Neural crest cell (in vitro differentiated cells): ENCODE data around the gene TBRG4. TPM values are rescaled to one million over a fixed set of nuclear protein-coding genes. Genes with fewer than 3 reads are reported as not detected.

Experiments used
- DNase-seq: peaks from one replicate; pipeline ENCODE4 v3.0.0; 2021; ENCODE audit warnings: low read depth, mixed read lengths, low spot score
- H3K27ac Mint-ChIP-seq: one replicate; pipeline ENCODE4 v1.8.0; 2021; ENCODE audit warnings: mild to moderate bottlenecking, mixed read lengths; ENCODE audit not compliant: unreplicated experiment
- H3K27me3 Mint-ChIP-seq: 2 replicates; pipeline ENCODE4 v1.8.0; 2021; ENCODE audit warnings: low read depth, mild to moderate bottlenecking, mixed read lengths
- H3K36me3 Mint-ChIP-seq: 2 replicates; pipeline ENCODE4 v1.8.0; 2021; ENCODE audit warnings: low read depth, mild to moderate bottlenecking, mixed read lengths
- H3K4me1 Mint-ChIP-seq: 2 replicates; pipeline ENCODE4 v1.8.0; 2021; ENCODE audit warnings: mixed read lengths
- H3K4me3 Mint-ChIP-seq: one replicate; pipeline ENCODE4 v1.8.0; 2021; ENCODE audit warnings: mild to moderate bottlenecking, mixed read lengths
- H3K9me3 Mint-ChIP-seq: 2 replicates; pipeline ENCODE4 v1.8.0; 2021; ENCODE audit warnings: mixed read lengths
- total RNA-seq: library from RNA; stranded (reverse); gene quantifications from 2 replicates; pipeline ENCODE4 v1.2.1, GENCODE V29; 2021
- TF ChIP-seq, protein P1 (sequence below): fragments of 200-600 bp; sonication (generic); conservative IDR thresholded peaks from 2 replicates; pipeline ENCODE4 v1.5.0; 2021; ENCODE audit warnings: antibody characterized with exemption, mild to moderate bottlenecking

Gene TBRG4
- total RNA-seq, 1 donor from 2014 or later = 104 TPM

DNA sequence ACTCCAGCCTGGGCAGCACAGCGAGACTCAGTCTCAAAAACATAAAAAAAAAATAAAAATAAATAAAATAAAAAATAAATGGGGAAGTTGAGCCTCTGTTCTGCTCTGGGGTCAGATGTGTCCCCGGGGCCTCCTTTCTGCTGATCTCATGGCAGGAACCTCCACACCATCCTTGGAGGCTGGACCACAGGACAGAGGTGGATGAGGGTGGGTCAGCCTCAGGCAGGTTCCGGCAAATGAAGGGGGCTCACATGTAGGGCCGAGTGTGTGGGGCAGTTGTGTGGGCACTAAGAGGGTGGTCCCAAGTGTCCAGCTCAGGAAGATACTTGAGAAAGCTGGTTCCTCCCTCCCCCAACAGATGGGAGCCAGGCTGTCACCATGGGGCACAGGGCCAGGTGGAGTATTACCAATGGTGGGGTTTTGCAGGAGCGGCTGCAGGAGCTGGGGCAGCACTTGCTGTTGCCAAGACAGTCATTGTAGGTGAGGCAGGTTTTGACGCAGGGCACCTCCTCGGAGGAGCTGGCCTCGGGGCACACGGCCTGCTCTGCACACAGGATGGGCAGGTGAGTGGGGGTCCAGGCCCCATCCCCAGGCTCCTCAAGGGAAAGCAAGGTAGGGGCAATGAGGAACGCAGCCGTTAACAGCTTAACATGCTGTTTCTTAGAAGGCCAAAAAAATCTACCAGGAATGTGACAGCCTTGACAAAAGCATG lies 13.9 kb upstream of the TBRG4 start:
- TF ChIP-seq, protein P1, sequence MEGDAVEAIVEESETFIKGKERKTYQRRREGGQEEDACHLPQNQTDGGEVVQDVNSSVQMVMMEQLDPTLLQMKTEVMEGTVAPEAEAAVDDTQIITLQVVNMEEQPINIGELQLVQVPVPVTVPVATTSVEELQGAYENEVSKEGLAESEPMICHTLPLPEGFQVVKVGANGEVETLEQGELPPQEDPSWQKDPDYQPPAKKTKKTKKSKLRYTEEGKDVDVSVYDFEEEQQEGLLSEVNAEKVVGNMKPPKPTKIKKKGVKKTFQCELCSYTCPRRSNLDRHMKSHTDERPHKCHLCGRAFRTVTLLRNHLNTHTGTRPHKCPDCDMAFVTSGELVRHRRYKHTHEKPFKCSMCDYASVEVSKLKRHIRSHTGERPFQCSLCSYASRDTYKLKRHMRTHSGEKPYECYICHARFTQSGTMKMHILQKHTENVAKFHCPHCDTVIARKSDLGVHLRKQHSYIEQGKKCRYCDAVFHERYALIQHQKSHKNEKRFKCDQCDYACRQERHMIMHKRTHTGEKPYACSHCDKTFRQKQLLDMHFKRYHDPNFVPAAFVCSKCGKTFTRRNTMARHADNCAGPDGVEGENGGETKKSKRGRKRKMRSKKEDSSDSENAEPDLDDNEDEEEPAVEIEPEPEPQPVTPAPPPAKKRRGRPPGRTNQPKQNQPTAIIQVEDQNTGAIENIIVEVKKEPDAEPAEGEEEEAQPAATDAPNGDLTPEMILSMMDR = no peak
- Mint-ChIP-seq H3K4me1 (peaks cover 6% of the 10 kb centered on the region), H3K27ac (no peak overlapping the region), H3K27me3 (no peaks in the 10 kb centered on the region), H3K9me3 (no peaks in the 10 kb centered on the region), H3K36me3 (no peaks in the 10 kb centered on the region), H3K4me3 (no peak overlapping the region)
- DNase-seq = no peak

DNA sequence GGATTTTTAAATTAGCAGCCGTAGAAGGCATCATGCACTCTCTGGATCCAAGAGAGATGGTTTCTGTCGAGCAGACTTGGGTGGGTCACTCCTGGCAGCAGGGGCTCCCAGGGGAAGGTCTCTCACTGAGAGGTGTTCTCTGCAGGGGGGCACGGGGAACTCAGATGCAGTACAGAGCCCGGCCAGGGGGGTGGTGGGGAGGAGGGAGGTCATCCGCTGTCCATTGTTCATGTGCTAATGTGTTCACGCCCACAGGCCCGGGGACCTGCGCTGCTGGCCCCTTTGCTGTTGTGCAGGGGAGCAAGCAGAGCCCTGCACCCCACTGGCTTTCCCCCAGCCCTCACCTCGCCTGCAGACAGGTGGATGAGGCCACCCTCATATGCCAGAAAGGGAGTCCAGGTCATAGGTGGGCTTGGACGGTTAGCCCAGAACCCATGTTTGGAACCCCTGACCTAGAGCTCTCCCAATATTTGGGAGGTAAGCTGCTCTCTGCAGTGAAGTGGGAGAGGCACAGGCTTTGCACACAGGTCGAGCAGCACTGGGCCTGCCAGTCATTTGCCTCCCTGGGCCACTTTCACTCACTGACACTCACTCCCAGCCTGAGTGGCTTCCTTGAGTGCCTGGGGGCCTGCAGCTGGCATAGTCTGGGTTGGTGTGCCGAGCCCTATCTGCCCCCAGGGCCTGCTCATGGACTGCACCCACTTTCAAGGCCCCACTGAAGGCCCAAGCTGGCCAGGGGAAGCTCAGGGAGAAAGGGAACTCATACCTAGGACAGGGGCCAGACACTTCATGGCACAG lies 12.6 kb upstream of the TBRG4 start:
- Mint-ChIP-seq H3K9me3 (no peaks in the 10 kb centered on the region), H3K36me3 (no peaks in the 10 kb centered on the region), H3K4me3 (no peak overlapping the region), H3K27me3 (no peaks in the 10 kb centered on the region), H3K4me1 (peaks cover 6% of the 10 kb centered on the region), H3K27ac (peak overlapping the region; percentile 62)
- TF ChIP-seq, protein P1 = no peak
- DNase-seq = no peak

DNA sequence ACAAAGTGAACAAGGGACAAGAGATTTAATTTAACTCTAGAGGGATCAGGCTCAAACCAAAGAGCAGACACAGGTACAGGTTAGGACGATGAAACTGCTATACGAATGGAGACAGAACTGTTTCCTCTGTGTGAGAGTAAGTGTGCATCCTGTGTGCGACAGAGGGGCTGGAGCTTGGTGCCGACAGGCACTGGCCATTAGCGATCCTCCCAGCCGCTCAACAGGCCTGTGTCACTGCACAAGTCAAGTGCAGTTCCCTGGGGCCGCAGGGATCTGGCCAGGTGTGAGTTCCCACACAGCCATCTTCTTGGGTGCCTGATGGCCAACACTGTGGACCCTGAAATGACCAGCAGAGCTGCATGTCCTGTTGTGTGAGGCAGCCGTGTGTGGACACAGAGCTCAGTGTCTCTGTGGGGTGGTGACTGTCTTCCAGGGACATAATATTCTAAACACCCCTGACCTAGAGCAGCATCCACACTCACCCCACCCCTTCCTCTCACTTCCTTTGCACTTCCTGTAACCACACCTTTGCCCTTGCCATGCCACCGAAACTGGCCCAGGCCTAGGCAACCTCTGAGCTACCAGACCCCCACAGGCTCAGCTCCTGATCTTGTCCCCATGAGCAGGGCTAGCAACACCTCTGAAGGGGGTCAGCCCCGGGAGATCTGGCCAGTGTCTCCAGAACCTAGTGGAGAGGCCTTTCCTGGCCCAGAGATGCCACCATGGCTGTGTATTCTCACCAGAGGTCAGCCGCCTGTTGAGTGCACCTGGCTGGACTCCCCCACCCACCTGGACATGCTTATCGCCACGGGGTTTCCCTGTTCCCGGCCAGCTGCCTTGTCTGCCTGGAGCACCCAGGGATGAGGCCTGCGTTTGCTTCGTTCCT lies 11.7 kb upstream of the TBRG4 start:
- H3K36me3 Mint-ChIP-seq = no peaks in the 10 kb centered on the region
- no peak for DNase-seq
- H3K4me1 Mint-ChIP-seq = peaks cover 6% of the 10 kb centered on the region
- H3K9me3 Mint-ChIP-seq = no peaks in the 10 kb centered on the region
- TF ChIP-seq, protein P1 = no peak
- H3K27ac Mint-ChIP-seq = peak overlapping the region; percentile 62
- no peak overlapping the region for H3K4me3 Mint-ChIP-seq
- H3K27me3 Mint-ChIP-seq = peaks cover 4% of the 10 kb centered on the region

DNA sequence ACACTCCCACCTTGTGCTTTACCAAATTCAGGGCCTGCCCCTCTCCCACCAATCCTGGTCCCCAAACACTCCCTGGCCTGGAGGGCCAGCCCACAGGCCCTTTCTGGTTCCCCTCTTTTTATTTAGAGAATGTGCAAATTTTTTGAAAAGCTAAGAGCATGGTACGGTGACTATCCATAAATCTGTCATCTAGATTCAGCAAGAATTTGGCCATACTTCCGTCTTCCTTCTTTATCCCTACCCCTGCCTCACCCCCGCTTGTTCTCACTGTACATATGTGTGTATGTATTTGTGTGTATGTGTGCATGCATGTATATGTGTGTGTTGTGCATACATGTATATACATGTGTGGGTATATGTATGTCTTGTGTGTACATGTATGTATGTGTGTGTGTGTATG lies 8.1 kb upstream of the TBRG4 start:
- Mint-ChIP-seq H3K27me3 (peaks cover 31% of the 10 kb centered on the region), H3K4me1 (peaks cover 6% of the 10 kb centered on the region), H3K4me3 (no peak overlapping the region), H3K27ac (no peak overlapping the region), H3K36me3 (no peaks in the 10 kb centered on the region), H3K9me3 (no peaks in the 10 kb centered on the region)
- DNase-seq = no peak
- TF ChIP-seq, protein P1 = no peak

DNA sequence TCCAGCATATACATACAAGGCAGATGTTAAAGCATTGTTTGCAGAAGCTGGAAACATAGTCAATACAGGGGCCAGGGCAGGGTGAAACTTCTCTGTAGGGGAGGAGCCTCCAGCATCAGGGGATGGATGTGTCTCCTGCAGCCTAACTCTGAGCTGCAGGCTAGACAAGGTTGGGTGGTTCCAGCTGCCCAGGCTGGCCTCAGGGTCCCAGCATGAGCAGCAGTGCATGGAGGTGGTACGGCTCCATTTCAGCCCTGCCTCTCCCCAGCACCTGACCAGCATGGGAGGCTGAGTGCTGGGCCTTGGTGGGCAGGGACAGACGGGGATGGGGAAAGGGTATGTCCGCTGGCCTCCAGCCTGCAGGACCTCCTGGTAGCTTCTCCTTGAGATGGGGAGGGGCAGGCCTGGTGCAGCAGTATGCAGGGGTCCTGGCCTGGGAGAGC lies 7.4 kb upstream of the TBRG4 start:
- Mint-ChIP-seq H3K27me3 (peaks cover 37% of the 10 kb centered on the region), H3K27ac (no peak overlapping the region), H3K4me1 (peaks cover 6% of the 10 kb centered on the region), H3K4me3 (no peak overlapping the region), H3K9me3 (no peaks in the 10 kb centered on the region), H3K36me3 (no peaks in the 10 kb centered on the region)
- no peak for DNase-seq
- TF ChIP-seq, protein P1 = no peak
